ENCODE results near the gene CLMN.
A peak's percentile ranks its signal among the peaks of the same experiment; 100 is the strongest.

CLMN gene

DNA sequence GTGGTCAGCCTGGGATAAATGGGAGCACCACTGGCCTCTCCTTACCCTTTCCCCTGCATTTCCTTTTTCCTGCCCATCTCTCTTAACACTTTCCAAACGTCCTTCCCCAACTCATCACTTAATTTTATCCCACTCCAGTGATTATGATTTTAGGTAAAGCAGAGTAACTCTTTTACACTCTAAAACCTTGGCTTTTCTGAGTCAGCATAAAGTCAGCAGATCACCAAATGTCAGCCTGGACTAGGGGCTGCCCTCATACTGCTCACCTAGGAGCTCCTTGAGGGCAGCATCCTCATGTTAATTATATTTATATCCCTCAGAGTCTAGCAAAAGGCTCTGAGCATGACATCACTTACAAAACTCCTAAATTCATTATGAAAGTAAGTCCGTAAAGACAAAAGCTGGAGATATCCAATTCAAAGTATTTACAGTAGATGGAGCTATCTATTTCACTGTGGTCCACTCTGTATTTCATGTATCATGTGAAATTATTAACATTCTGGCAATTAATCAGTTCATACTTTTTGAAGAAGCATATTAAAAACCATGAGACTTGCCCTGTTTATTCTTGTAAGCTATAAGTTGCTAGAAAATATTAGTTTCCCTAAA, 145.4 kb downstream of the CLMN start:
- DNase-seq (ENCODE audit: extremely low read depth in 1 of 2, low read depth in 1 of 2), result no peak

DNA sequence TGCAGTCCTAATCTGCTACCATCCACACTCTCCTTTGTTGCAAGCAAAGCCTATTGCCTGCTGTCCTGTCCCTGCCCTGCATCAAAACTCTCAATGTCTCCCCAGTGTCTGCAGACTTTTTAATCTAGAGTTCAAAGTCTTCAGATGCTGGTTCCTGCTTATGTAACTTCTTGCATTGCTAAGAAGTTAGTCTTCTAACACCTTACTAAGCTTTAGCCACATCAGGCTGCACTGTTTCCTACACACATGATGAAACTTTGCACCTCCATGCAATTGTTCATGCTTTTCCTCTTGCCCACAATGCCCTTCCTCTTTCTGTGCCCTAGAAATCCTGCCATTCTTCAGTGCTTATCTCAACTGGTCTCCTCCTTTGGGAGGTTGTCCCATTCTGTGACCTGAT, 146.2 kb downstream of the CLMN start:
- DNase-seq (ENCODE audit: extremely low read depth in 1 of 2, low read depth in 1 of 2), result no peak

DNA sequence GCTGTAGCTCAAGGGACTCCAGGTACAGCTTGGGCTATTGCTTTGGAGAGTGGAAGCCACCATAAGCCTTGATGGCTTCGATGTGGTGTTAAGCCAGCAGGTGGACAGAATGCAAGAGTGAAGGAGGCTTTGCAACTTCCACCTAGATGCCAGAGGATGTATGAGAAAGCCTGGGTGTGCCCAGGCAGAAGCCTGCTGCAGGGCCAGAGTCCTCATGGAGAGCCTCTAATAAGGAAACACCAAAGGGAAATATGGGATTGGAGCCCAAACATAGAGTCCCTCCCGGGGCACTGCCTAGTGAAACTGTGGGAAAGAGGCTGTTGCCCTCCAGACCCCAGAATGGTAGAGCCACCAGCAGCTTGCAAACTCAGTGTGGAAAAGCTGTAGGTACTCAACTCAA, 152.5 kb downstream of the CLMN start:
- DNase-seq (ENCODE audit: extremely low read depth in 1 of 2, low read depth in 1 of 2), result no peak

DNA sequence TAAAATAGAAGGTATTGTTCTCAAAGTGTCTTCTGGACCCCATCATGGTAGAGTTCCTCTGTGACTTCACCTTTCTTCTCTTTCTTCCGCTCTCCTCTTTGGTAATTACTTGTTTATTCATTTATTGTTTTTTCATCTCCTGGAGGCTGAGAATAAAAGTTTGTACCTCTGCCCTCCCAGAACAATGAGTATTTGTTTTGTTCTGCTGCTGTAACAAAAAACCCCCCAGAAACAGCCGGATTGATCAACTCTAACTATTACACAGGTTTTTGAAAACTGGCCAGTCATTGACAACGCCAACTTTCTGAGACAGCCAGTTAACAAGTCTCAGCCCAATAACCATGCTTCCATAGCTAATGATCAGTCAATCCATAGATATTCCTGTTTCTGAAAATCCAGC, 154.2 kb downstream of the CLMN start:
- DNase-seq (ENCODE audit: extremely low read depth in 1 of 2, low read depth in 1 of 2), result no peak

DNA sequence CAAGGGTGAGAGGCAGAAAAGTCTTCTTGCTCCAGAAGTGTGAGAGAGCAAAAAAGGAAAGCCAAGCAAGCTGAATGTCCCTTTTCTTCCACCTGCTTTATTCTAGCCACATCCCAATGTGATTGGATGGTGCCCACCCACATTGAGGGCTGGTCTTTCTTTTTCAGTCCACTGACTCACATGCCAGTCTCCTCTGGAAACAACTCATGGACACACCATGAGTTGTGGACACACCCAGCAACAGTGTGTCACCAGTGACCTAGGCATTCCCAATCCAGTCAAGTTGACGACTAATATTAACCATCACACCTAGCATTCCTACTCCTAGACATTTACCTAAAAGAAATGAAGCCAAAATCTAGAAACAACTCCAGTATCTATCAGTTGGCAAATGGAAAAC, 155.2 kb downstream of the CLMN start:
- DNase-seq (ENCODE audit: extremely low read depth in 1 of 2, low read depth in 1 of 2), result no peak

DNA sequence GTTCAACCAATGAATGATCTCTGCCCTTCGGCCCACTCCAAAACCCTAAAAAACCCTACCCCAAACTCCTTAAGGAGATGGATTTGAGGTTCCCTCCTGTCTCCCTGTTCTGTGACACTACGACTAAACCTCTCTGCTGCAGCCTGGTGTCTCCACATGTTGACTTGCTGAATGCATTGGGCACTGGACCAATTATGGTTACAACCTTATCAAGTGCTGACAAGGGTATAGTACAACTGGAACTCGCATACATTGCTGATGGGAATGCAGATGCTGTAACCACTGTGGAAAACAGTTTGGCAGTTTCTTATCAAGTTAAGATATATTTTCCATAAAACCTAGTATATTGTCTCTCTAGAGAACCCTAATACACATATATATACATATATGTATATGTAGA, 156.0 kb downstream of the CLMN start:
- DNase-seq (ENCODE audit: extremely low read depth in 1 of 2, low read depth in 1 of 2), result no peak

DNA sequence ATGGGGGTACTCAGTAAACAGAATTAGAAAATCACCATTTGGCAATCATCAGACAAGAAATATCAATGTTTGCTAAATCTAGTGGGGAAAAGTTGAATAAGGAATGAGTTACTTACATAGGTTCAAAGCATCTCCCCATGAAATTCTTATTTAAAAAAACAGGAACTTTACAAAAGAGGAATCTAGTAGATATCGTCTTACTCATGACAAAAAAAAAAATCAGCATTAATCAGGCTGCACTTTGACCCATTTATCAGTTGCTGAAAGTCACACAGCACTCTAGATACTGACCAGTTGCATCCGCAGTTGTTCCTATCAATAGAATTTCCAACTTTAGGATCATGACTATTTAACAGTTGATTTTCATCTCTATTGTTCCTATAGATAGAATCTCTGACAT, 156.6 kb downstream of the CLMN start:
- DNase-seq (ENCODE audit: extremely low read depth in 1 of 2, low read depth in 1 of 2), result no peak

DNA sequence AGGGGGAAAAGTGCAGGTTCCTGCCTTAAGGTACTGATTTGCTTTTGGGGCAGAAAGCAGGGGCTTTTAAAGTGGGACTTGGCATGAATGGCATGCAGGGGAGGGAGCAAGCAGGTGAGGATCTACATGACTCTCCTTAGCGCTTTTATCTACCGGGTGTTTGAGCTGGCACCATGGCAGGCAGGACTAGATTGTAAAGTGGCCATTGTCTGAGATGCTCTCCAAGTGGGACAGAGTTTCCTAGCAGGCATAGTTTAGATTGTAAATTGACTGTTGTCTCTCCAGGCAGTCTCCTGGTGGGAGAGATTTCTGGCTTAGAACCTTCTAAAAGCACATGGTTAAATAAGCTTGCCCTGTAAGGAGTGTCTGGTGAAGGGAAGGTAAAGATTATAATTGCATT, 157.1 kb downstream of the CLMN start:
- no peak for DNase-seq (ENCODE audit: extremely low read depth in 1 of 2, low read depth in 1 of 2)

DNA sequence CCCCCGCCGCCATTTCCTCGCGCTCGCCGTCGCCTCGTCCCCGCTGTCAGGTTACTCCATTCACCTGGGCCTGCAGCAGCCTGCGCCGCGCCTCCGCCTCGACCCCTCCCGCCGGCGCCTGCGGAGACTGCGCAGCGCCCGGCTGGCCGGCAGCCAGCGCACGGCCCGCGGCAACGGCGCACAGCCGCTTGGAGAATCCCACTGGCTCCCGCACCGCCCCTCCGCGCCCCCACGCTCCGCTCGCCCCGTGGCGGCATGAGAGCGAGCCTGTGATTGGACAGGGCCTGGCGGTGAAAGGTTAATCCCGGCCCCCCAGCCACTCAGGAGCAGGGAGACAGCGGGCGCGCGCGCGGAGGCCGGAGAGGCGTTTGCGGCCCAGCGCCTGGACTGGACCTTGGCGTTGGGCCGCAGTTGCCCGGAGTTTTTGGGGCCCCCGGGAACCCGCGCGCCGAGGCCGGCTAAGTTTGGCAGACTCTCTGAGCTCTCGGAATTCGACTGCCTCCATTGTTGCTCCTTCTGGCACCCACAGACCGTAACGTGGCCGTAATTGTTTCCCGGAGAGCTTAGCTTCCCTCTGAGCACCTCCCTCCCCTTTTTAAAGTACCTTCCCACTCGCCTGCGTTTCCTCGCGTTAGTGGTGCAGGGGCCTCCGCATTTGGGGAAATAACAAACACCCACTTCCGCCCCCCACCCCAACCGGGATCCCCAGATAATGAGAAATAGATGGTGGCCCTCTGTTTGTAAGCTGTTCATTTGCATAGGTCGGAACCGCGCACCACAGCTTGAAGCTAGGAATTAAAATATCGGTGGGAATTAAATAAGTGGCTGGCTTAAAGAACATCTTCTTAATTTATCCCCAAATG, 162.2 kb downstream of the CLMN start, which contains the start of gene DICER1:
Gene DICER1 (minus strand): TSS at position 203 of the 863 bp plus-strand sequence. CDS start 24,071 bp downstream, outside the sequence.
- peak; percentile 87 to 89 for DNase-seq (ENCODE audit: extremely low read depth in 1 of 2, low read depth in 1 of 2)

DNA sequence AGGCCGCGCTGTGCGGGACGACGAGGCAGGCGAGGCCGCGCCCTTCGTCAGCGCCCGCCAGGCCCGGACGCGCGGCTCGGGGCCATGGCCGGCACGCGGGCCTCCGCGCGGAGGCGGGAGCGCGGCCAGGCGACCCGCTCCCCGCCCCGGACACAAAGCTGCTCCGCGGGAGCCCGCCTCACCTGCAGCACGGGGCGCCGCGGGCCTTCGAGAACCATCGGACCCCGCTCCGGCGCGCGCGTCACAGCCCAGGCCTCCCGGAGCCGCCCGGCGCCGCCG, 162.7 kb downstream of the CLMN start:
- DNase-seq (ENCODE audit: extremely low read depth in 1 of 2, low read depth in 1 of 2), result peak in 1 of 2 donors; percentile 8

DNA sequence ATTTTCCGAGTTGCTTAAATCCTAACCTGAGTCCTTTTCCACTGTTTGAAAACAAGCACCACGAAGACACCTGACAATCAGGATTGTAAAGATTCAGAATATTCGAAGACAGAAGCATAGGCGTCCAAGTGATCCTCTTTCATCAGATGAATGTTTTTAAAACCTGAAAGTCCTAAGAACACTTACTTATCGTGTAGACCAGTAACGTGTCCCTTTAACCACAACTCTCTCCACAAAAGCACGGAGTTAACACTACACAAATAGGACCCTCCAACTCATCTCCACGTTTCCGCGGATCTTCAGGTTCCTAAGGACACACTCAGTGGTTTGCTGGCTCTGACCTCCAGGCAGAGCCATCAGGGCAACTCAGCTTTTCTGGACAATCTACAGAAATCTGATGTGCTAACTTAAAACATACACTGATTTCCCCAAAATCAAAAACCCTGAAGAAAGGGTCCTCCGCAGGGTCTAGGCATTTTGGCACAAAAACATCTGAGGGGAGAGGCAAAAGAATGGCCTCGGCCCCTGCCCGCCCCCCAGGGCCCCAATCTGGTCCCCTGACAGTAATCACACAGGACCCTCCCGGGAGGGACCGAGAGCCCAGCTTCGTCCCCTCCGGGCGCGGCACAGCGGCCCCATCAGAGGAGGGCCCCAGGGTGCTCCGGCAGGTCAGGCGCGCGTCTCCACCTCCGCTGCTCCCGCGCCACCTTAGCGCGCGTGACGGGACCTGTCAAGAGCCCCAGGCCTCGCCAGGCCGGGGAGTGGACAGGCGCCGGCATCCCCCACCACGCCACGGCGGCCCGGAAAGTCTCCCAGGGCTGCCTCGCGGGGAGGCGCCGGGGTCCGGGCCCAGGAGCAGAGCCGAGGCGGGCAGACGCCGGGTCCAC, 163.3 kb downstream of the CLMN start:
- no peak for DNase-seq (ENCODE audit: extremely low read depth in 1 of 2, low read depth in 1 of 2)

DNA sequence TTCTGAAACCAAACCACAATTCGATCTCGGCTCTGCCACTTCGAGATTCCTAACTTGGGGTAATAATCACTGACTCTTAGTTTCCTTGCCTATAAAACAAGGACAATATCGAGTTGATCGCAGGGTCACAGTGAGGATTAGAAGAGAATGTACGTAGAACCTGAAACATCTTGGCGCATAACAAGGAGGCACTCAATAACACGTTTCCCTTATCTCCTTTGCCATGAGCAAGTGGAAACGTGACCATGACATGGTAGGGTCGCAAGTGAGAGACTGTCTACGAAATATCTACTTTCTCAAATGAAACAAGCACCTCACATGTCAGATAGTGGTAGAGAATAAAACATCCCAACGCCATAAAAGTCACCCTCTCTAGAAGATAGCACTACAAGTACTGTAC, 164.7 kb downstream of the CLMN start:
- no peak for DNase-seq (ENCODE audit: extremely low read depth in 1 of 2, low read depth in 1 of 2)

DNA sequence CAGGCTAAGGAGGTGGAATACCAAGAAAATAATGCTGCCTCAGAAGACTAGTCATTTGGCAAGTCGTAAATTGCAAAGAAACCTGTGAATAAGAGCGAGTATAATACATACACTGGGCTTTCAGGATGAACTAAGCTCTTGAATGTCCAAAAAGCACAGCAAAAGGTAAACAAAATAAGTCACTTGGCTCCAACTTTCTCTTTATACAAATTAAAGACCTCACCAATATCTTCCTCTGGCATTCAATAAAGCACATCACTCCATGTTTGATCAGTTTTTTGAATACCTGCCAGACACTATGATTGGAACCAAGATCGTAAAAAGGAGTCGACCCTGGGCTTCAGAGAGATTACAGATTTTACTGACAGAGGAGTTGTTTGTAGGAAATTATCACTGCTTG, 165.8 kb downstream of the CLMN start:
- no peak for DNase-seq (ENCODE audit: extremely low read depth in 1 of 2, low read depth in 1 of 2)

DNA sequence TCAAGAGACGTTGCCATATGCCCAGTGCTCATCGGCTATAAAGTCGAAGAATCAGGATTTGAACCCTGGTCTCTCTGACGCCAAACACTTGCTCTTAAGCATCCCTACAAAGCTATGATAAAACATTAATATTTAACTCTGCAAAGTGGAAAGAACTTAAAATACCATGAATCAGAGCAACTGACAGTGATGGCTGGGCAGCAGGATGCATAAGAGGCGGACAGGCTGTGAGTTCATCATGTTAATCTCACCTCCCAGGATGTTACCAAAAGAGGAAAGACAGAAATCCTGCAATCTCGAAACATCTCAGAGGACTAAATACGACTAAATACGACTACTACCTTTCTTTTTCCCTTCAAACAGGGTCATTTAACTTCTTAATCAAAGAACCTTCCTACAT, 168.1 kb downstream of the CLMN start:
- DNase-seq (ENCODE audit: extremely low read depth in 1 of 2, low read depth in 1 of 2), result no peak

DNA sequence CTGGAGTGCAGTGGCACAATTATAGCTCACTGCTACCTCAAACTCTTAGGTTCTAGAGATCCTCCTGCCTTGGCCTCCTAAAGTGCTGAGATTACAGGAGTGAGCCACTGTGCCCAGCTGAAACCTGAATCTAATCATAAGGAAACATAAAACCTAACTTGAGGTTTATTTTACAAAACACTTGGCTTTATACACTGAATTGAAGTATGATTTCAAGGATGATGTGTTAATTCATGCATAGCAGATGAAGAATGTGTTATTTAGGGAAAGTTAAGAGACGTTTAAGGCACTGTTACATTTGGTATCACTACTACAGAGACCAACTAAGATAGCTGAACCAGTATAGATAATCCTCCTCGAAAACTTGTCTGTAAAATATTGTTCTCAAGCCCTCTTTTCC, 168.8 kb downstream of the CLMN start:
- DNase-seq (ENCODE audit: extremely low read depth in 1 of 2, low read depth in 1 of 2), result no peak

DNA sequence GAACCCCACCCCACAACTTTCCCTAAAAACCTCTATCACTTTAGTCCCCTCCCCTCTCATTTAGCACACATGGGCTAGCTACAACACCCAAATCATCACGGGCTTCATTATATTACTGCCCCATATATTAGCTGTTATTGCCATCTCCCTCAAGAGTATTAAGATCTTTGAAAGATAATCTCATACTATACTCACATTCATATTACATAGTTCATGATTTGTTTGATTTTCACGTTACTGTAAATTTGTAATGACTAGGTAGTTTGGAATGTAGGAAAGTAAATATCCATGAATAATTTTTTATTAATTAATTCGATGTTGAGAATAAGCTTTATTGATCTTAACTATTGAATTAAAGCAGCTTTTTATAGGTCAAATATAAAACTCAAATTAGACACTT, 170.3 kb downstream of the CLMN start:
- no peak for DNase-seq (ENCODE audit: extremely low read depth in 1 of 2, low read depth in 1 of 2)

DNA sequence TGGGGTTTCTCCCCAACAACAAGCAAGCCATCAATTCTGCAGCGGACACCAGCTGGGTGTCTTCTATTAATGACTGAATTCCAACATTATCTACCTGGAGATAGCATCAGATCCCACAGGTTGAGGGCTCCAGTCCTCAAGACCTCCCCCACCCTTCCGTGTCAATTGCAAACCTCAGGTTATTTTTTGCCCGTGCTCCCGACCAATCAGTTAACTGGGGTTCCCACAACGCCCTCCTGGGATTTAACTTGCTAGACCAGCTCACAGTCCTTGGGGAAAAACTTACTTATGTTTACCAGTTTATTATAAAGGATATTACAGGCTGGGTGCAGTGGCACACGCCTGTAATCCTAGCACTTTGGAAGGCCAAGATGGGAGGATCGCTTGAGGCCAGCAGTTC, 172.1 kb downstream of the CLMN start:
- DNase-seq (ENCODE audit: extremely low read depth in 1 of 2, low read depth in 1 of 2), result no peak

DNA sequence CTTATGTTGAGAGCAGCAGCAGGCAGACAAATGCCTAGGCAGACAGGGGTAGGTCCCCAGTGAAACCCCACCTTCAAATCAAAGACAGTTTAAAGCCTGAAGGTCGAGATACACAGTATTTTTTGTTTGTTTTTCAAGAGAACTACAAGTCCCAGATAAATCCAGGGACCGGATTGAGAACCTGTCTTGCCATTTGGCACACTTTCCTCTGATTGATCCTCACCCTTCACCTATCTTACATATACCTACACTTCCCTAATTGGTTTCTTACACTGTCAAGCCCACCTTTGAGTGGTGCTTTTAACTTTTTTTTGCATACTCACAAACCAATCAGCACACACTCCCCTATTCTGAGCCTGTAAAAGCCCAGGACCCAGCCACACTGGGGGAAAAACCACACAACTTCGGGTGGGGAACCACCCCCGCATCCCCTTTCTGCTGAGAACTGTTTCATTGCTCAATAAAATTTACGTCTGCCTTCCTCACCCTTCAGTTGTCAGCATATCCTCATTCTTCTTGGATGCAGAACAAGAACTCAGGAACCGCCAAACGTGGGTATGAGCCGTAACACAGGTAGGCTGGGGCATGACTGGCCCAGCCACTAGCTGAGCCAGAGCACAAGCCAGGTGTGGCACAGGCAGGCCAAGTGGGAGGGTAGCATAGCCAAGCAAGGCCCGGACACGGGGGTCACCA, 173.5 kb downstream of the CLMN start:
- DNase-seq (ENCODE audit: extremely low read depth in 1 of 2, low read depth in 1 of 2), result no peak

DNA sequence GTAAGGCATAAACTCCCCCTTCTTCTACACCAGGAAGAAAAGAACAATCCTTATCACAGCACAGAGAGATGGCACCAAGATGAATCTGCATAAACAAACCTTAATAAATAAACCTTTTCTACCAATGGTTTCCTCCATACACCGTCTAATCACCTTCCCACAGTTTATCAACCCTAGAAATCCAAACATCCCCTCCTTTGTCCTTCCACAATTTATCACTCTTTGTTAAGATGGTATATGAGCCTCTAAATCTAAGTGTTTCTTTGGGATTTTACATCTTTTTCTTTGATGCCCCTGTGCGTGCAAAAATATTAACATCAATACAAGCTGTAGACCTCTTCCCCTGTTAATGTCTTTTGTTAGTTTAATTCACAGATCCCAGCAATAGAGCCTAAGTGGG, 174.9 kb downstream of the CLMN start:
- no peak for DNase-seq (ENCODE audit: extremely low read depth in 1 of 2, low read depth in 1 of 2)

DNA sequence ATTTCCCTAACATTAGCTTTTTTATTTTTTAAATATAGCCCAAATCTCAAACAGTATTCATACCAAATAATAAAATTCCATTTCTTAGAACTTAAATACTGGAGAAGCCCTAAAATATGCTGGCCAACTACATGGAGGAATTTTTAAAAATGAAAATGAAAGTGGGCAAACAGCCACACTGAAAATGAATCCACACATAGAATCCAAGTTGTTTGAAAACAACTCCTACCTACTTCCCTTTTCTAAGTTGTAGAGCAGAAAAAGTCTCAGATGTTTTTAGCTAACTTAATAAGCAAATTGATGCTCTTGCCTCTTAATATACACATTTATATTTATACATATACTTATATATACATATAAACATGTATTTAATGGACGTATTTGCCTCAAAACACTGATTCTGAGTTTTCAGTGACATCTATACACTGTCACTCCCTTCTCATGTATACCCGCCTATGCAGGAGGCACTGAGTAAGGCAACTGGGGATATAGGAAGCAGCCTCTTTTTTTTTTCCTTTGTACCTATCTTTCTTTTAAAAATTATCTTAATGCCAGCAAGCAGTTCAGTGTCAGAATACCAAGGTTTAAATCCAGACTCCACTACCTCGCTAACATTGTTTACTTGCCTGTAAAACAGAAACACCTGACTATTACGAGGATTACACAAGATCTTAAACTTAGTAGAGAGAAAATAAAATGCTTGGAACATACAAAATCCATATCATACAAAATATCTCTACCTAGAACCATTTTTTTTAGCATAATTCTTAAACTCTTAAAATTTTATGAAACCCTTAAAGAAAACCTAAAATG, 175.7 kb downstream of the CLMN start:
- DNase-seq (ENCODE audit: extremely low read depth in 1 of 2, low read depth in 1 of 2), result no peak

Data from stimulated activated CD8-positive, alpha-beta memory T cell treated with anti-CD3 and anti-CD28 coated beads, Interleukin-7, amount 100 ng/mL, for 48 hours (primary cell).